HFFc6 (cell line): ENCODE results near the gene NIFK. TPM values are rescaled to one million over a fixed set of nuclear protein-coding genes. Genes with fewer than 3 reads are reported as not detected.
A peak's percentile ranks its signal among the peaks of the same experiment; 100 is the strongest.
"Not testable (repeated sequence)": the region's sequence is repeated elsewhere in the genome, so short reads cannot be mapped to it uniquely, and the experiment has no call there.

Experiments used
- DNase-seq: peaks from one replicate; pipeline ENCODE4 v3.0.0-alpha.2; 2018
- H3K27ac Mint-ChIP-seq: 2 replicates; pipeline ENCODE4 v1.8.0; 2020; ENCODE audit warnings: mild to moderate bottlenecking, mixed read lengths
- H3K27me3 Mint-ChIP-seq: 2 replicates; pipeline ENCODE4 v1.8.0; 2021; ENCODE audit warnings: mild to moderate bottlenecking, moderate library complexity, mixed read lengths; ENCODE audit not compliant: insufficient read depth
- H3K36me3 Mint-ChIP-seq: 2 replicates; pipeline ENCODE4 v1.8.0; 2021; ENCODE audit warnings: low read depth, mixed read lengths
- H3K4me1 Mint-ChIP-seq: 2 replicates; pipeline ENCODE4 v1.8.0; 2020; ENCODE audit warnings: low read depth, mixed read lengths
- H3K4me3 Mint-ChIP-seq: 2 replicates; pipeline ENCODE4 v1.8.0; 2020; ENCODE audit warnings: mild to moderate bottlenecking, moderate library complexity, mixed read lengths
- H3K9me3 Mint-ChIP-seq: 2 replicates; pipeline ENCODE4 v1.8.0; 2020; ENCODE audit warnings: mild to moderate bottlenecking, mixed read lengths
- CTCF ChIP-seq: fragments of 200-600 bp; sonication (generic); IDR thresholded peaks from 2 replicates; pipeline ENCODE4 v1.5.0; 2021; ENCODE audit warnings: antibody characterized with exemption, mild to moderate bottlenecking
- total RNA-seq, 6 experiments: library from RNA; stranded (reverse); fragmentation: NEBNext Ultra II Directional; extraction: Animal tissue kit (Norgen Biotek cat#: 25700); gene quantifications; 2 replicates in 1 of 6; 3 replicates in 5 of 6; pipeline ENCODE4 v1.2.3, GENCODE V29; 2021

Gene NIFK
- total RNA-seq, 6 experiments from 2014 or later, result 67.2 to 82.4 (median 73.3) TPM

DNA sequence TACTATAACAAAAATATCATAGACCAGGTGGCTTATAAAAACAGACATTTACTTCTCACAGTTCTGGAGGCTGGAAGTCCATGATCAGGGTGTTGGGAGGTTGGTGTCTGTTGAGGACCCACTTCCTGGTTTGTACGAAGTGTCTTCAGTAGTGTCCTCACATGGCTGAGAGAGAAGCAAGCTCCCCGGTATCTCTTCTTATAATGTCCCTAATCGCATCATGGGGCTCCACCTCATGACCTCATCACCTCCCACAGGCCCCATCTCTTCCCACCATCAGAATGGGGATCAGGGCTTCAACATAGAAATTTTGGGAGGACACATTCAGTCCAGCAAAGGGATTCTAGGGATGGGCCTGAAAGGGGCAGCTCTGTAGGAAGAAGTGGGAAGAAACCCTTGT is 4.8 kb upstream of the NIFK start:
- no peak for TF ChIP-seq CTCF
- Mint-ChIP-seq H3K27ac (no peak overlapping the region), H3K27me3 (peaks cover 3% of the 10 kb centered on the region; the same call in 1 of the 2 replicates), H3K4me3 (no peak overlapping the region), H3K36me3 (peaks cover 1% of the 10 kb centered on the region), H3K4me1 (no peaks in the 10 kb centered on the region), H3K9me3 (no peaks in the 10 kb centered on the region)
- DNase-seq, result no peak

DNA sequence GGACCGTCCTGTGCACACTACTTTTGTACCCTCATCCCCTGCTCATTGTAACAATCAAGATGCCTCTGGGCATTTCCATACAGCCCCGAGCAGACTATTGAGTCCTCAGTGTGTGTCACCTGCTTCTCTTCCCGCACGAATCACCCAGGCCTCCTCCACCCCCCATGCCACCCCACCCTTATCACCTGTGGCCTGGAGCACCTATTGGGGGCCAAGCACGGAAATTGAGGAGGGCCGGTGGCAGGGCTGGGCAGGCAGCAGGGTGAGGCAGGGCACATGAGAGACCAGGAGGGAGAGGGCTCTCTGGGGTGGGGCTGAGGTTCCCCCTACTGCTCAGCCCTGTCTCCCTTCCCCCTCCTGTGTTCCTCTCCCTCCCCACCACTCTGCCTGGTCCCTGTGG is 4.3 kb upstream of the NIFK start:
- Mint-ChIP-seq H3K4me1 (peaks cover under 1% of the 10 kb centered on the region), H3K9me3 (no peaks in the 10 kb centered on the region), H3K27ac (no peak overlapping the region), H3K27me3 (peaks cover 3% of the 10 kb centered on the region; the same call in 1 of the 2 replicates), H3K36me3 (peaks cover 6% of the 10 kb centered on the region), H3K4me3 (no peak overlapping the region)
- no peak for TF ChIP-seq CTCF
- no peak for DNase-seq

GRCh38 chr2:121736140-121736461 is 574 bp downstream of the NIFK start:
- DNase-seq, result no peak
- Mint-ChIP-seq H3K9me3 (no peaks in the 10 kb centered on the region), H3K27ac (peak overlapping the region; percentile 90), H3K36me3 (peaks cover 30% of the 10 kb centered on the region), H3K4me3 (peak overlapping the region; percentile 93), H3K27me3 (no peaks in the 10 kb centered on the region; the same call in 1 of the 2 replicates), H3K4me1 (peaks cover 24% of the 10 kb centered on the region)
- no peak for TF ChIP-seq CTCF

DNA sequence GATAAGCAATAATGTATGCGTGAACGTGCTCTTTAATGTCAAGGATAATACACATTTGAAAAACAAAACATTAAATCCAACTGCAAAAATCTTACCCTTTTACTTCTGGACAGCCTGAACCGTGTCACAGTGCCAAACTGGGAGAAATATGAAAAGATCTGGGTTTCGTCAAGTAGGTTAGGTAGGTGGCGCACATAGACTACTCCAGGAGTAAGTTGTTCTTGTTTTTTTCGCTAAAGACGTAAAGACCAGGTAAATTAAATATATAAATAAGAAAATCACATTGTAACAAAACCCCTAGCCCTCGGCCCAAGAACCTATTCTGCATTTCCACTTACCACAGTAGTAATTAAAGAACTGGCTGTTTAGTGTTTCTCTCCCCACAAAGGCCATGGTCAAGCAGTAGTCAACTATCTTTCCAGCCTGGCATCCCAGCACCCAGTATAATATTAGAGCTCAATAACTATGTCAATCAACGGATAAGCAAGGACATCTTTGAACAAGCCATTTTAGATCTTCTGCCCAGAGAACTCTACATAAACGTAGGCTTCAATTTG is 1.1 kb downstream of the NIFK start:
- DNase-seq, result no peak
- no peak for TF ChIP-seq CTCF
- Mint-ChIP-seq H3K9me3 (no peaks in the 10 kb centered on the region), H3K4me3 (peak overlapping the region; percentile 93), H3K27me3 (no peaks in the 10 kb centered on the region; the same call in 1 of the 2 replicates), H3K27ac (peak overlapping the region; percentile 90), H3K4me1 (peaks cover 24% of the 10 kb centered on the region), H3K36me3 (peaks cover 35% of the 10 kb centered on the region)

DNA sequence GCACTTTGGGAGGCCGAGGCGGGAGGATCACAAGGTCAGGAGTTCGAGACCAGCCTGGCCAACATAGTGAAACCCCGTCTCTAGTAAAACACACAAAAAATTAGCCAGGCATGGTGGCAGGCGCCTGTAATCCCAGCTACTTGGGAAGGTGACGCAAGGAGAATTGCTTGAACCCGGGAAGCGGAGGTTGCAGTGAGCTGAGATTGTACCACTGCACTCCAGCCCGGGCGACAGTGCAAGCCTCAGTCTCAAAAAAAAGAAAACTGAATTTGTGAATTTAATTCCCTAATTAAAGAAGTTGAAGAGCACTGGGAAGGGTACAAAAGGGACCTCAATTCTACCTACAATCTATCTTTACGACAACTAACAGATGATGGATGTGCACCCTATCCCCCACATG is 2.1 kb downstream of the NIFK start:
- not testable (repeated sequence) for H3K27ac Mint-ChIP-seq, H3K4me3 Mint-ChIP-seq, H3K27me3 Mint-ChIP-seq

DNA sequence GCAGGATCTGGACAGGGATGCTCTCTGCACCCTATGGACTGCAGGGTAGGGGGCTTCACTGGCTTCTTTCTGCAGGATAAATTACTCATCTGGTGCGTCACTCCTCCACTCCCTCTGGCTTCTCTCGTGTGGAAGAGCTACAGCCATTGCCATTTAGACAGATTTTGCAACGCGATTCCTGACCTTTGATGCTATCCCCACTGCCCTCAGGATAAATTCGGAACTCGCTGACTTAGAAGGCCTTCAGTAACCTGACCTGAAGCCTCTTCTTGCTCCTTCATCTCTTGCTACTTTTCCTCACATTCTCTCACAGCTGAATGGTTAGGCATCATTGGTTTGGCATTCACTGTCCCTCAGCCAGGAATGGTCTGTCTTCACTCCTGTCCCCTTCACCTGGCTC is 5.3 kb downstream of the NIFK start:
- Mint-ChIP-seq H3K4me1 (peaks cover 24% of the 10 kb centered on the region), H3K4me3 (no peak overlapping the region), H3K36me3 (peaks cover 61% of the 10 kb centered on the region), H3K9me3 (no peaks in the 10 kb centered on the region), H3K27me3 (no peaks in the 10 kb centered on the region; the same call in 1 of the 2 replicates), H3K27ac (no peak overlapping the region; the same call in 1 of the 2 replicates)
- no peak for TF ChIP-seq CTCF
- no peak for DNase-seq

More for the DNA sequence above, 2.1 kb downstream of the NIFK start:
- Mint-ChIP-seq H3K36me3 (peaks cover 40% of the 10 kb centered on the region), H3K4me1 (peaks cover 24% of the 10 kb centered on the region)
- H3K9me3 Mint-ChIP-seq, DNase-seq: not testable (repeated sequence)
